NCI-H2196 (cell line): ENCODE results near the gene C1orf116.

Source experiments
- DNase-seq: peaks from one replicate; lab custom pipeline; 2025; ENCODE audit not compliant: unreplicated experiment; lab: John Stamatoyannopoulos, UW

Gene C1orf116

GRCh38 chr1:207032528-207033017, at the start of gene C1orf116:
C1orf116 (minus strand) TSS chr1:207032756; CDS start chr1:207027598, 5,158 bp downstream.
- peak; percentile 82 for DNase-seq

DNA sequence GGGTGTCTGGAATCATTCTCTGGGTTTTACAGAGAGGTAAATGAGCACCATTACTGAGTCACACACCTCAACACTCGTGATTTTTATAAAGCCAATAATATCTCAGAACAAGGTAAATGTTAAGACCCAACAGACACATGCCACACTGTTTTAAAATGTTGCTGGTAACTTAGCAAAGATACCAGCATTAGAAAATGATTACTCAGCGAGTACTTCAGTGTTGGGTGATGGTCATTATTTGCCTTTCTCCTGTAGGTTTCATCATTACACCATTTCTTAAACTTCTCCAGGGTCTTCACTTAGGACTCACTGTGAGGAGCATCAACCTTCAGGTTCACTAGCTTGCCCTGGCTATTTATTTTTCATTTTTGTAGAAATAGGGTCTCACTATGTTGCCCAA, 49.2 kb upstream of the C1orf116 start:
- DNase-seq, result no peak

GRCh38 chr1:207081088-207081487, 48.5 kb upstream of the C1orf116 start:
- DNase-seq, result no peak

DNA sequence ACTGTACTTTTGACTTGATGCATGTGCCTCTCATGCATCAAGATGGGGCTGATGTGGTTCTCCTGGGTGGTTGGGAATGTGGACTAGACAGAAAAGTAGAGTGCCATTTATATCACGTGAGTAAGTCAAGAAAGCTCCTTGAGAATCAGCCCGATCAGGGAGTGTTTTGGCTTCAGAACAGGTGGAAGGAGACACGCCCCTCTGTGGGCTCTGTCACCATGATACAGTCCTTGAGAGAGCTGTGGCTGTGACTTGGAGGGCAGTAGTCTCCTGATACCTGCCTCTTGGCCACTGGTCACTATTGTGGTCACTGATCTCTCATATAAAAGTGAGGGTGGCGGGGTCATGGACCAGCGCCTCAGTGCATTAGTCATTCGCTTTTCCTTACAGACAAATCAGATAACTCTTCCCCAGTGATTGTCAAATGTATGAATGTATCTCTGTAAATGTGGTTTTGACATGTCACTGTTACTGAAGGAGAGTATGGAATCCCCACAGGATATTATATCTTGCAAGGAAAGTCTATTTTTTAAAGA, 47.2 kb upstream of the C1orf116 start:
- DNase-seq, result no peak

- DNase-seq, result no peak
Measured at GRCh38 chr1:207078578-207079132, 46.1 kb upstream of the C1orf116 start.

- DNase-seq, result peak; percentile 63
Measured at GRCh38 chr1:207077470-207078377, 45.2 kb upstream of the C1orf116 start.

GRCh38 chr1:207077012-207077411, 44.5 kb upstream of the C1orf116 start:
- DNase-seq, result no peak

GRCh38 chr1:207076181-207076955, 43.8 kb upstream of the C1orf116 start:
- no peak for DNase-seq

GRCh38 chr1:207073906-207074820, 41.6 kb upstream of the C1orf116 start:
- DNase-seq, result no peak

DNA sequence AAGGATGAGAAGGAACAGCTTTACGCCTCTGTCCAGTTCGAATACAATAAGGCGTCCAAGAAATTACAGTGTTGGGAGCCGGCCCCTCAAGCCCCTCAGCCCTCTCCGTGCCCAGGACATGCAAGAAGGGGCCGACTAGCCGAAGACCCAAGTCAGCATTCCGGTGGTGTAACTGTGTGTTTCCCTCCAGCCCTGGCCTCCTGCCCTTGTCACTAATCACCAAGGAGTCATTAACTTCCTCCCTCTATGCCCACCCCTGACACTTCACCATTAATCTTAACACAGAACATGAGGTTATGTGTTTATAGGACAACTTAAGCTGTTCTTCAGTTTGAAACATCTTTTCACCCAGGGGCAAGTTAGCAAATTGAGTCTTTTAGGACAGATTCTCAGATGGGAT, 39.7 kb upstream of the C1orf116 start:
- DNase-seq, result no peak

DNA sequence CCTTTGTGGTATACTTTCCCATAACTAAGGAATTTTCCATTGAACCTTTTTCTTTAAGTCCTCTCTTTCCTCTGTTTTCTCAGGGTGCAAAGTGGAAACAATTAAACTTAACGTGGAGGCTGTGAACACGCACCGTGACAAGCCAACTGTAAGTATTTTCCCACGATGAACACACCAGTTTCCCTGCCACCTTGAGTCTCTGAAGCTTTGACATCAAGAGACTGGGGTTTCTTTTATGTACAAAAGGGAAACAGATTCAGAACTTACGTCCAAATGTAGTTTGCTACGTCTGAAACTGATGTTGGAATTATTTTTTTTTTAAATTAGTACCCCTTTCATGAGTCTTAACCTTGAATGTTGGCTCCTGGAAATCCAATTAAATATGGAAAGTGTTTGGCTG, 38.9 kb upstream of the C1orf116 start:
- DNase-seq, result no peak

DNA sequence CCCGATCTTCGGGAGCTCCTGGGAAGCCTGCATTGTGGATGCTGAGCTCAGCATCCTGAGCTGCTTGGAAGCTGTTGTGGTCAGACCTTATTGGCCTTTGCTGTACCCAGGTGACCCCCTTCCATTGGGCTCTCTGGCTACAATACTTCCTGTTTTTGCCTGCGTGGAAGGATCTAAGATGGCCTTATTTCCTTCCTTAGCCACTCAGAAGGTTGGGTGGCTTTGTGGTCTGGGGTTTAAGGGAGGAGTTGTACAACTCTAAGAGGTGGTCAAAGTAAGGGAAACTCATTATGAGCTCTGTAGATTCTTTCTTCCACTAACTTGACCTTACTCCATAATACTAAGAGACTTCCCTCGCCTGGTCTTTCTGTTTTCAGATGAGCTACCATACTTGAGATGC, 38.3 kb upstream of the C1orf116 start:
- DNase-seq, result no peak

DNA sequence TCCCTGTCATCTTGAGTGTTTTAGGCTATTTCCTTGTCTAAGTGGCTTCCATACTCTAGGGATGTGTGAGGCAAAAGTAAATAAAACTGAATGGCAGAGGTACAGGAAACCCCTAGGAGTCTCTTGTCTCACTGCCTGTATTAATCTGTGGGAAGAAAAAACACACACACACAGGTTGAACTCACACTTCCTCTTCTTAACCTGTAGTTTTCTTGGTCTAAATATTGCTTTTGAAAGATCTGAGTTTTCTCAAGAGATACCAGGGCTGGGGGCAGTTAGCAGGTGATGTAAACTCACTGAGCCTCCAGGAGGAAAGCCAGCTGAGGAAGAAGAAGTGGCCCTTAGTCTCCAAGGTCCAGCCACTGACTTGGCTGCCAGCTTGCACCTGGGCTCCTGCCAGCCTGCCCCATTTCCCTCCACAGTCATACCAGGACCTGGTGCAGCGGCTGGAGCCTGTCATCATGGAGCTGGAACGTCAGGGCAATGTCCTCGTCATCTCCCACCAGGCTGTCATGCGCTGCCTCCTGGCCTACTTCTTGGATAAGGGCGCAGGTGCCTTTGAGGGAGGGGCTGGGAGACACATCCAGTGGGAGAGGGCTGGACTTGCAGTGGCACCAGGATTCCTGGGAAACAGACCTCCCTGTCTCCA, 37.4 kb upstream of the C1orf116 start:
- DNase-seq, result no peak

DNA sequence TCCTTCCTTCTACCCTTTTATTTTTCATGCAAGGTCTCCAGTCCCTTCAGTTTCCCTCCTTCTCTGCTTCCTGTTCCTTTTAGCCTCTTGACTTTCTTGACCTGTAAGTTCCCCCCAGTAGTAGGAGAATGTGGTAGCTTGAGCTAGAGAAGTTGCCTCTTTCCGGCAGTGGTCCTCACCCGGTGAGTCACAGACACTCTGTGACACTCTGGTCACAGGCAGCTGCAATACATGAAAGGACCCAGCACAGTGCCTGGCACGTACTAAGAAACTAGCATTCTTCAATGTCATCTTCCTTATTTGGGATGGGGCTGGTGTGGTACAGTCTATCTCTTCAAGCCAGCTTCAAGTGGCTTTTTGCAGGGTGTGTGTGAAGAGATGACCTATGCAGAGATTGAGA, 36.5 kb upstream of the C1orf116 start:
- DNase-seq, result no peak

GRCh38 chr1:207067665-207068064, 35.1 kb upstream of the C1orf116 start:
- DNase-seq, result no peak

DNA sequence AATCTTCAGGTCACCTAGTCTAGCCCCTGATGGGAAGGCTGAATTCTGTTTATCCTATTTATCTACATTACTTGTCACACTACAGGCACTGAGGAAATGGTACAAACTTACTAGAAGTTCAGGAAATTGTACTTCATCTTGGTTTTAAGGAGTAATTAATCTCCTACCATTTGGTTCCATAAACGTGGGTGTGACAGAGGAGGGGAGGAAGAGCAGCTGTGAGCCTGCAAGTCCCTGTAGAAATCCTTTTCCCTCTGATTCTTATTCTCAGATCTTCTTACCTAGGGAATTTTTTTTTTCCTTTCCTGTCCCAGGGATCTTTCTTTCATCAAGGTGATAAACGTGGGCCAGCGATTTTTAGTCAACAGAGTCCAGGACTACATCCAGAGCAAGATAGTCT, 34.6 kb upstream of the C1orf116 start:
- DNase-seq, result no peak

- no peak for DNase-seq
Measured at GRCh38 chr1:207064561-207064960, 32.0 kb upstream of the C1orf116 start.

- no peak for DNase-seq
Measured at GRCh38 chr1:207063014-207063413, 30.5 kb upstream of the C1orf116 start.

GRCh38 chr1:207062058-207062457, 29.5 kb upstream of the C1orf116 start:
- DNase-seq, result no peak

- no peak for DNase-seq
Measured at GRCh38 chr1:207060596-207060995, 28.0 kb upstream of the C1orf116 start.
